Body of pancreas (tissue), 4 donors: Measurements from ENCODE around the gene MRPS18A. TPM values are rescaled to one million over a fixed set of nuclear protein-coding genes. Genes with fewer than 3 reads are reported as not detected.
A peak's percentile ranks its signal among the peaks of the same experiment; 100 is the strongest.
"Not testable (repeated sequence)": the region's sequence is repeated elsewhere in the genome, so short reads cannot be mapped to it uniquely, and the experiment has no call there.

Experiments used
- ATAC-seq: fragments of 150-250 bp; one replicate; pipeline ENCODE4 v1.9.1; 2016
- DNase-seq, 4 donors: peaks; one replicate each; pipeline ENCODE4 v3.0.0-alpha.2; 2019
- H3K27ac ChIP-seq, 4 donors: fragments of 200-600 bp; sonication (generic); 1 replicate in 3 of 4; 2 replicates in 1 of 4; pipeline versions ENCODE4 v1.5.1 to v1.6.1; 2016 to 2019; ENCODE audit warnings: mild to moderate bottlenecking in 1 of 4, mixed read lengths in 1 of 4, moderate library complexity in 1 of 4
- H3K27me3 ChIP-seq, 2 donors: fragments of 200-600 bp; sonication (generic); one replicate each; pipeline ENCODE4 v1.6.0; 2016; ENCODE audit warnings: mild to moderate bottlenecking in 1 of 2
- H3K36me3 ChIP-seq, 2 donors: fragments of 200-600 bp; sonication (generic); replicated peaks in 1 of 2; 2 replicates each; pipeline ENCODE4 v1.5.1; 2016; ENCODE audit warnings: low read depth in 2 of 2; ENCODE audit not compliant: insufficient read depth in 1 of 2
- H3K4me1 ChIP-seq: fragments of 200-600 bp; sonication (generic); one replicate; pipeline ENCODE4 v1.6.0; 2016
- H3K4me3 ChIP-seq, 2 donors: fragments of 200-600 bp; sonication (generic); 1 replicate in 1 of 2; 2 replicates in 1 of 2; pipeline ENCODE4 v1.5.1; 2016 to 2019
- H3K9me3 ChIP-seq, 3 donors: fragments of 200-600 bp; sonication (generic); 1 replicate in 2 of 3; 2 replicates in 1 of 3; pipeline ENCODE4 v1.5.1; 2016
- POLR2A ChIP-seq, 3 donors: fragments of 450-650 bp; IDR thresholded peaks; one replicate each; pipeline ENCODE4 v1.6.1; 2016; ENCODE audit warnings: antibody characterized with exemption in 3 of 3, mild to moderate bottlenecking in 2 of 3
- WGBS, 2 donors: methylation state at CpG; one replicate each; pipeline ENCODE4 v1.1.5; 2017; 5-methylcytosine and 5-hydroxymethylcytosine counted together
- intact Hi-C: fragments of 100-400 bp; cut with DNase I; formaldehyde crosslinking; loops from one replicate; pipeline ENCODE4 v1.15.1; 2023
- total RNA-seq, 2 donors: library from RNA; depleted of rRNA; stranded (reverse); fragments of >200 nt; gene quantifications; one replicate each; pipeline ENCODE4 v1.1.0, GENCODE V29; 2016
- TF ChIP-seq, protein P1 (sequence below), 7 experiments: fragments of 450-650 bp in 4 of 7; fragments of 200-600 bp in 3 of 7; sonication (generic) in 3 of 7; IDR thresholded peaks; one replicate each; pipeline ENCODE4 v1.5.1; 2016 to 2019; ENCODE audit warnings: antibody characterized with exemption in 7 of 7

Gene MRPS18A
- total RNA-seq, 2 donors from 2014 or later: 16.9 to 36.3 TPM

DNA sequence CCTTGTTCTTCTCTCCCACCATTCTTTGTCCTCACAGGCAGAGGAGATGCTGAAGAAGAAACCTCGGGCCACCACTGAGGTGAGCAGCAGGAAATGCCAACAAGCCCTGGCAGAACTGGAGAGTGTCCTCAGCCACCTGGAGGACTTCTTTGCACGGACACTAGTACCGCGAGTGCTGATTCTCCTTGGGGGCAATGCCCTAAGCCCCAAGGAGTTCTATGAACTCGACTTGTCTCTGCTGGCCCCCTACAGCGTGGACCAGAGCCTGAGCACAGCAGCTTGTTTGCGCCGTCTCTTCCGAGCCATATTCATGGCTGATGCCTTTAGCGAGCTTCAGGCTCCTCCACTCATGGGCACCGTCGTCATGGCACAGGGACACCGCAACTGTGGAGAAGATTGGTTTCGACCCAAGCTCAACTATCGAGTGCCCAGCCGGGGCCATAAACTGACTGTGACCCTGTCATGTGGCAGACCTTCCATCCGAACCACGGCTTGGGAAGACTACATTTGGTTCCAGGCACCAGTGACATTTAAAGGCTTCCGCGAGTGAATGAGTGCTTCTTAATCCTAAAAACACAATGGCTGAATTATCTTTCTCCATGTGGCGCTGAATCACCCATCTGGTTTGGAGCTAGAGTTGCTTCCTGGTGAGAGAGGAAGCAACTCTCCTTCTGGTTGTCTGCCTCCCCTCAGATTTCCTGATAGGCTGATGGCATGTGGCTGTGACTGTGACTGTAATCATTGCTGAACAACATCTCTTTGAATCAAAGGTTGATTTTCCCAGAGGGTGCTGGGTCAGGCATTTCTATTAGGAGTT, 47.4 kb downstream of the MRPS18A start:
- 88 to 95% methylated on average over 18 to 21 of the region's 21 CpGs for WGBS, 2 donors
- DNase-seq (no peak), ATAC-seq (no peak)
- intact Hi-C loops: no loop called here
- Histone ChIP-seq H3K36me3 (peaks cover 0 to 10% of the 10 kb centered on the region in 2 donors), H3K4me1 (peaks cover 34% of the 10 kb centered on the region), H3K27ac (no peak overlapping the region), H3K4me3 (no peak overlapping the region), H3K9me3 (no peaks in the 10 kb centered on the region), H3K27me3 (no peaks in the 10 kb centered on the region)
- TF ChIP-seq, protein P1, sequence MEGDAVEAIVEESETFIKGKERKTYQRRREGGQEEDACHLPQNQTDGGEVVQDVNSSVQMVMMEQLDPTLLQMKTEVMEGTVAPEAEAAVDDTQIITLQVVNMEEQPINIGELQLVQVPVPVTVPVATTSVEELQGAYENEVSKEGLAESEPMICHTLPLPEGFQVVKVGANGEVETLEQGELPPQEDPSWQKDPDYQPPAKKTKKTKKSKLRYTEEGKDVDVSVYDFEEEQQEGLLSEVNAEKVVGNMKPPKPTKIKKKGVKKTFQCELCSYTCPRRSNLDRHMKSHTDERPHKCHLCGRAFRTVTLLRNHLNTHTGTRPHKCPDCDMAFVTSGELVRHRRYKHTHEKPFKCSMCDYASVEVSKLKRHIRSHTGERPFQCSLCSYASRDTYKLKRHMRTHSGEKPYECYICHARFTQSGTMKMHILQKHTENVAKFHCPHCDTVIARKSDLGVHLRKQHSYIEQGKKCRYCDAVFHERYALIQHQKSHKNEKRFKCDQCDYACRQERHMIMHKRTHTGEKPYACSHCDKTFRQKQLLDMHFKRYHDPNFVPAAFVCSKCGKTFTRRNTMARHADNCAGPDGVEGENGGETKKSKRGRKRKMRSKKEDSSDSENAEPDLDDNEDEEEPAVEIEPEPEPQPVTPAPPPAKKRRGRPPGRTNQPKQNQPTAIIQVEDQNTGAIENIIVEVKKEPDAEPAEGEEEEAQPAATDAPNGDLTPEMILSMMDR (IDR thresholded peaks at IDR 0.05): no peak

DNA sequence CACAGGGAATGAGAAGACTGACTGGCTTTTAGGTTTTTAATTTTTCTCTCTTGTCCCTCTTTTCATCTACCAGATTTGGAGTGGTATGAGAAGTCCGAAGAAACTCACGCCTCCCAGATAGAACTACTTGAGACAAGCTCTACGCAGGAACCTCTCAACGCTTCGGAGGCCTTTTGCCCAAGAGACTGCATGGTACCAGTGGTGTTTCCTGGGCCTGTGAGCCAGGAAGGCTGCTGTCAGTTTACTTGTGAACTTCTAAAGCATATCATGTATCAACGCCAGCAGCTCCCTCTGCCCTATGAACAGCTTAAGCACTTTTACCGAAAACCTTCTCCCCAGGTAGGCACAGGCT, 51.3 kb downstream of the MRPS18A start:
- Histone ChIP-seq H3K36me3 (peaks cover 0 to 6% of the 10 kb centered on the region in 2 donors), H3K4me3 (peak overlapping the region; percentile 90 to 94), H3K27me3 (no peaks in the 10 kb centered on the region), H3K9me3 (no peaks in the 10 kb centered on the region), H3K27ac (peak overlapping the region in 3 of 4 donors; percentile 73 to 83 (median 77)), H3K4me1 (peaks cover 36% of the 10 kb centered on the region)
- 4 to 14% methylated on average over 7 of the region's 7 CpGs for WGBS, 2 donors
- TF ChIP-seq, protein P1 (IDR thresholded peaks at IDR 0.05): no peak
- TF ChIP-seq POLR2A (IDR thresholded peaks at IDR 0.05): no peak
- intact Hi-C loops: no loop called here
- DNase-seq: no peak
- no peak for ATAC-seq

DNA sequence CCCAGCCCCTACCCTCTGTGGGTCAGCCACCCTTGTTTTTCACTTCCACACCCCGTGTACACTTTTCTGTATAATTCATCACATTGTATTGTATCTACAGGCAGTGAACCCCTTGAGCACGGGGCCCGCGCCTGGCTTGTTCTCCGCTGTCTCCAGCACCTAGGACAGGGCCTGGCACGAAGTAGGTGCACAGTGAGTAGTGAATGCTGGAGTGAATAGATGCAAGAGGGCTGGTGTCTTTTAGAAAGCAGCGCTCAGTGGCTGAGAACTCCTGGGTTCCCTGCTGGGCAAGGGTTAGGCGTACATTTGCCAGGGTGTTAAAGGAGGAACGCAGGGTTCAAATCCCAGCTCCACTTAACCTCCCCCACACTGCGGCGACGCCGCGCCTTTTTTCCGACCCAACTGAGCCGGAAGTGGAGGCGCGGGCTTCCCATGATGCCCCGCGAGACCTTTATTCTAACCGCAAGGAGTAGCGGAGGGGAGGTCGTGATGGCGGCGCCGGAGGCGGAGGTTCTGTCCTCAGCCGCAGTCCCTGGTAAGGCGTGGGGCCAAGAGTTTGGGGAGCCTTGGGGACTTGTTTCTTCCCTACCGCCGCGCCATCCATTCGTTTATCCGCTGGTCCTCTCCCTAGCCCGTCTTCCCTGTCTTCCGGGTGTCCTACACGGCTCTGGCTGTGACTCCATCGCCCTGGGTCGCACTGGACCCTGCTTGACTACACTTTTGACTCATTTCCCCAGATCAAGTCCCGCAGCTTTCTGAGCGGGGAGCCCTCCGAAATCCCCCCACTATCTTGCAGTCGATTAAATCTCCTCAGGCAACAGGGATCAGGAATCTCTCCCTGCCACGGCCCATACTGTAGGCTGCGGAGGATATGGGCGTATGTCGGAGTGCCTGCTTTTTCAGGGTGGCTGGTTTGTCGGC, 51.9 kb downstream of the MRPS18A start, which contains the start of gene MAD2L1BP:
Gene MAD2L1BP, plus strand, starts transcription at position 454 of the 921 bp plus-strand sequence. Its CDS starts 36 bp downstream, at position 490.
- 5 to 7% methylated on average over 28 to 48 of the region's 48 CpGs for WGBS, 2 donors
- ATAC-seq: peak; percentile 92
- intact Hi-C loops: no loop called here

DNA sequence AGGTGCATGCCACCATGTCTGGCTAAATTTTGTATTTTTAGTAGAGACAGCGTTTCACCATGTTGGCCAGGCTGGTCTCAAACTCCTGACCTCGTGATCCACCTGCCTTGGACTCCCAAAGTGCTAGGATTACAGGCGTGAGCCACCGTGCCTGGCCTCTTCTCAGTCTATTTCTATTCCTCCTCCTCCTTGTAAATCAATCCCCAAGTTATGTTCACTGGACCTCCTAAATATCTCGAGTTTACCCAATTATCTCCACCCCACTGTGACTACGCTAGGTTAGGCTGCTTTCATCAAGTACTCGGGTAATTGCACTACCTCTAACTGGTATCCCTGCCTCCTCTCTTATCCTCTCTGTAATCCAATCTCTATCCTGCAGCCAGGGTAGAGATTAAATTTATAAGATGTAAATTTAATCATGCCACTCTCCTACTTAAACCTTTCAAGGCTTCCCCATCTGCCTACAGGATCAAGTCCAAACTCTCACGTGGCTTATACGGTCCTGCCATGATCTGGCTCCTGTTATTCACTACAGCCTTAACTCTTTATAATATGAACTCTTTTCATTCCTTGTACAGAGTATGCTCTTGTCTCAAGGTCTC, 52.8 kb downstream of the MRPS18A start:
- Histone ChIP-seq H3K4me1 (peaks cover 42% of the 10 kb centered on the region), H3K27ac (peak overlapping the region in 1 of 4 donors; percentile 73), H3K36me3 (no peaks in the 10 kb centered on the region), H3K27me3 (no peaks in the 10 kb centered on the region), H3K9me3 (no peaks in the 10 kb centered on the region), H3K4me3 (no peak overlapping the region)
- ATAC-seq: no peak
- DNase-seq: no peak
- TF ChIP-seq, protein P1 (IDR thresholded peaks at IDR 0.05): no peak
- no peak for TF ChIP-seq POLR2A (IDR thresholded peaks at IDR 0.05)
- 67 to 69% methylated on average over 9 of the region's 9 CpGs for WGBS, 2 donors
- intact Hi-C loops: no loop called here

More for the DNA sequence above, 51.9 kb downstream of the MRPS18A start, which contains the start of gene MAD2L1BP:
- Histone ChIP-seq H3K27me3 (no peaks in the 10 kb centered on the region), H3K4me3 (peak within 1 kb of the TSS; percentile 90 to 94), H3K9me3 (no peaks in the 10 kb centered on the region), H3K36me3 (peaks cover 0 to 6% of the 10 kb centered on the region in 2 donors), H3K27ac (peak within 1 kb of the TSS; percentile 32 to 83 (median 75)), H3K4me1 (peaks cover 36% of the 10 kb centered on the region)
- DNase-seq: peak; percentile 78 to 91 (median 80)
- TF ChIP-seq POLR2A (IDR thresholded peaks at IDR 0.05): peak; percentile 56 to 92 (median 90)
- TF ChIP-seq, protein P1 (IDR thresholded peaks at IDR 0.05): peak in 1 of 7 experiments; percentile 22

DNA sequence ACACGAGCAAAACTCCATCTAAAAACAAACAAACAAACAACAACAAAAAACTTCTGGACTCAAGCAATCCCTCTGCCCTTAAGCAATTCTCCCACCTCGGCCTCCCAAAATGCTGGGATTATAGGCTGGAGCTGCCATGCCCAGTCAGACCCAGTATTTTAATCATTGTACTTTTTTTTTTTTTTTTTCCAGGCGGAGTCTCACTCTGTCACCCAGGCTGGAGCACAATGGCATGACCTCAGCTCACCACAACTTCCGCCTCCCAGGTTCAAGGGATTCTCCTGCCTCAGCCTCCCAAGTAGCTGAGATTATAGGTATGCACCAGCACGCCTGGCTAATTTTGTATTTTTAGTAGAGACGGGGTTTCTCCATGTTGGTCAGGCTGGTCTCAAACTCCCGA, 54.6 kb downstream of the MRPS18A start:
- H3K27ac ChIP-seq, H3K4me3 ChIP-seq, DNase-seq, ATAC-seq, H3K9me3 ChIP-seq, intact Hi-C loops, H3K36me3 ChIP-seq, H3K27me3 ChIP-seq: not testable (repeated sequence)
- H3K4me1 ChIP-seq: peaks cover 30% of the 10 kb centered on the region
- 83 to 91% methylated on average over 7 of the region's 7 CpGs for WGBS, 2 donors
